GM21825 (cell line): ENCODE results near the gene PARP15.
A peak's percentile ranks its signal among the peaks of the same experiment; 100 is the strongest.
"Not testable (repeated sequence)": the region's sequence is repeated elsewhere in the genome, so short reads cannot be mapped to it uniquely, and the experiment has no call there.

Source experiments
- ATAC-seq: cut with Tn5 transposase; IDR thresholded peaks from one replicate; pipeline ENCODE4 v1.9.1; 2021; ENCODE audit warnings: mild to moderate bottlenecking, moderate library complexity; ENCODE audit not compliant: unreplicated experiment

PARP15 gene

DNA sequence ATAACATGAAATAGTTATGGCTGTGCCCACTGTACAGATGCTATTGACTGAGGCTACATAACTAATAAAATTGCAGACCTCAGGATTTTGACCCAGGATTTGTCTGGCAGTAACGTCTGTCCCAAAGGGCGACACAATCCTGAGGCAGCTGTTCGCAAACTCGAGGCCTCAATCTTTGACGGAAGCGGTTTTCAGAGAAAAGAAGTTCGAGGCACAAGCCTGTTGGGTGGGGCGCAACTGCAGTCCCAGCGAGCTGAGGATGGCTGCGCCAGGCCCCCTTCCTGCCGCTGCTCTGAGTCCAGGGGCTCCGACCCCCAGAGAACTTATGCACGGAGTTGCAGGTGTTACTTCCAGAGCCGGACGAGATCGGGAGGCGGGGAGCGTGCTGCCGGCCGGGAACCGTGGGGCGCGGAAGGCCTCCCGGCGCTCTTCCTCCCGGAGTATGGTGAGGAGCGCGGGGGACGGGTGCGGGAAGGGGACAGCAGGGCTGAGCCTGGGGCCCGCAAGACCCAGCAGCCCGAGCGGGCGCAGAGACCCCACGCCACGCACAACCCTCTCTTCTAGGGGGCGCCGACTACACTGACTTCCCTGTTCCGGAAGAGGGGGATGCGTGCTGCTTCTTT, at the start of gene PARP15:
TSS of gene PARP15 (plus strand) at position 242 of the 623 bp plus-strand sequence. CDS start at position 260, 18 bp downstream.
- no peak for ATAC-seq

DNA sequence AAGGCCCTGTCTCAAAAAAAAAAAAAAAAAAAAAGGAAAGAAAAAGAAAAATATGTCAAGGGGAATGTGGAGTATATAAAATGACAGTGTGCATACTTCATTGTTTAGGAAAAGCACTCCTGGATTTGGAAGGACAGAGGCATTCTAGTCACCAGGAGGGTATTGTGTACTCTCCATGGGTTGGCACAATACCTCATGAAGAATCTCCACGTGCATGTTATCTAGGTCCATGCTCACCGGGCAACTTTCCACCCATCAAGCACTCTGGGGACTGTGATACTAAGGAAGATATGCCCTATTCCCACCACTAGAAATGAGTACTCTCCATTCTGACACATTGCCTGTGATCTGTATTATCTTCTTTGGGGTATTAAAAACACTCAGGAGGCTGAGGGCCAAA, 47.3 kb upstream of the PARP15 start:
- ATAC-seq = no peak

DNA sequence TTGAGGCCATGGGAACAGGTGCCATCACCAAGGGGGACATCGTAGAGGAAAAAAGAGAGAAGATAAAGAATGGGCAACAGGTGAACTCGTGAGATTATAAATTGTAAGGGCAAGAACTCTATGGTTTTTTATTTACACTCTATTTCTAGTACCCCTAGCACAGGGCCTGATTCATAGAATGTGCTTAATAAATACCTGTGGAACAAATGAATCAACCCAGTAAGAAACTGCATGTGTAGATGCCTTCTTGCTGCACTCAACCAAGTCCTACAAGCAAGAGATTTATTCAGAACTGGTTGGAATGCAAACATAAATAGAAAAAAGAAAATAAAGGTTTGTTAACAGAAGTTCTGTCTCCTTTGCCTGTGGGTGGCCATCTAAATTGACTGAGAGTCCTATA, 44.0 kb upstream of the PARP15 start:
- ATAC-seq = no peak

DNA sequence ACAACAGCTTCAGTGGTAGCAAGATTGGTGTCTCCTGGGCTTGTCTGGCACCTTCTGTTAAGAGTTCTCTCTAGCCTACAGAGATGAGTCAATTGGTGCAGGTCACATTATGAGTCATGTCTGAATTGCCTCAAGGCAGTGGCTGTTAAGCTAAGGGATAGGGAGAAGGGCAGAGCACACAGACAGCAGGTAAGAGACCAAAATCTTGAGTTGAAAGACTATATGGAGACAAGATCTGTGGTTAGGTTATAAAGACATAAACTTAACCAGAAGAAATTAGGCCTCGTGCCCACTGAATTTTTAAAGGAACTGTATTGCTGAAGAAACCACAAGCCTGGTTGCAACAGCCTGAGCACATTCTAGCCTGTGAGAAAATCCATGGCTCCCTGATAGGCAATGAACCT, 43.5 kb upstream of the PARP15 start:
- peak; percentile 98 for ATAC-seq

DNA sequence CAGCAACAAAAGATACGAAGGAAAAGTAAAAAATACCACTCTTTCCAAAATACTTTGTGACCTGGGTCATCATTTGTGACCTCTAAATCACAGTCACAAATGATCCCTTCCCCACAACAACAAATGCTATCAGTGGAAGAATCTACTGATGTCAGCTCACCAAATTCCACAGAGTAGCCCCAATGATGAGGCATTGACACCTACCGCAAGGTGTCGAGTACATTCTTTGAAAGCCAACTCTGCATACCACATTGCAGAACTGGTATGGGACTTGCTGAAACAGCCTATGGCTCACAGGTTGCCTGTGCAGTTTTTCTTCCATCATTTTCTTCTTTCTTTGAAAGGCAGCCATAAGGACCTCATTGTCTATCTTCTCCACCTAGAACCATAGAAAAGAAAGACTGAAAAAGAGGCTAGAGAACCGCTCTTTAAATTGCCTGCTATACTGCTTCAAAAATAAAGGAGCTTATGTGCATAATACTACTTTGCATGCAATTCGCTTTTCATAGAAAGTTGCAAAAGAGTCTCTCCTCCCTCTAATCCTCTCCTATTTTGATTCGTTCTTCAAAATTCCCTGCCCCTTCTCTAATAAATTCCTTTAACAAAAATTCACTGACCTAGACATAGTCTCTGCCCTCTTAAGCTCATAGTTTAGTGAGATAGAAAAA, 41.4 kb upstream of the PARP15 start:
- ATAC-seq = no peak

DNA sequence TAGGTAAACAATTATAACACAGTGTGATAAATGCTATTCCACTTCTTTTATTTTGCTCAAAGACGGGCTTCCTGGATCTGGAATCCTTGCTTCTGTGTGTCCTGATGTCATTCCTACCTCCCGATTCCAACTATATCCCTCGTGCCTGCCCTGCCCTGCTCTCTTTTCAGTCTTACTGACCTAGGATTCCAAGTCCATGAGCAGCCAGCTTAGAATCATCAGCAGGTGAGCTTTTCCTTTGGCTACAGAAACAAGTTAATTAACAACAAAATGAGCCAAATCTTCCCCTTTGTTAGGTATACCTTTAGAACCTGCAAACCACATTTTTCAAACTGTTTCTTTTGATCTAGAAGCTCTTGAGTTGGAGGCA, 40.8 kb upstream of the PARP15 start:
- no peak for ATAC-seq

DNA sequence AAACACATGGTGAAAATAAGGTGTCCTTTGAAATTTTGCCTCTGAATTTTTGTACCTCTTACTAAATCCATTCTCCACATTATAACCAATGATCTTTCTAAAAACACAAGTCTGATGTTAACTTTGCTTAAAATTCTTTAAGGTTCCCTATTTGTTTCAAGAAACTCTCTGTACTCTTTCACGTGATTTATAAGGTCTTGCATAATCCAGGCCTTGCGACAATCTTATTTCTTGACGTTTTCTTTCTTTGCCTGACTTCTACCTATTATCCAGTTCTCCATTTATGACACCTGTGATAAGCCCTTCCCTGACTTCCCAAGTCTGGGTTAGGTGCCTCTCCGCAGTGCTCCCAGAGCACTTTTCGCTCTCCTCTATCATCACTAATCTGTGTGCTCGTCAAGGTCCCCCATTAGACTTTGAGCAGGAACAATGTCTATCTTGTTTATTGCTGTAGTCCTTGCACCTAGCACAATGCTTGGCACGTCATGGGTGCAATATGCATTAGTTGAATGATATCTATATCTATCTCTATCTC, 38.4 kb upstream of the PARP15 start:
- no peak for ATAC-seq

DNA sequence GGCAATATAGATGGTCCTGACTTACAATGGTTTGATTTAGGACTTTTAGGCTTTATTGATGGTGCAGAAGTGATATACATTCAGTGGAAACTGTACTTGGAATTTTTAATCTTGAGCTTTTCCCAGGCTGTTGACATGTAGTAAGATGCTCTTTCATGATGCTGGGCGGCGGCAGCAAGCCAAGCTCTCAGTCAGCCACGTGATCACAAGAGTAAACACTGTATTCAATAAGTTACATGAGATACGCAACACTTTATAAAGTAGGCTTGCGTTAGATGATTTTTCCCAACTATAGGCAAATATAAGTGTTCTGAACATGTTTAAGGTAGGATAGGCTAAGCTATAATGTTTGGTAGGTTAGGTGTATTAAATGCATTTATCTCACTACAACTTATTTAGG, 31.3 kb upstream of the PARP15 start:
- no peak for ATAC-seq

DNA sequence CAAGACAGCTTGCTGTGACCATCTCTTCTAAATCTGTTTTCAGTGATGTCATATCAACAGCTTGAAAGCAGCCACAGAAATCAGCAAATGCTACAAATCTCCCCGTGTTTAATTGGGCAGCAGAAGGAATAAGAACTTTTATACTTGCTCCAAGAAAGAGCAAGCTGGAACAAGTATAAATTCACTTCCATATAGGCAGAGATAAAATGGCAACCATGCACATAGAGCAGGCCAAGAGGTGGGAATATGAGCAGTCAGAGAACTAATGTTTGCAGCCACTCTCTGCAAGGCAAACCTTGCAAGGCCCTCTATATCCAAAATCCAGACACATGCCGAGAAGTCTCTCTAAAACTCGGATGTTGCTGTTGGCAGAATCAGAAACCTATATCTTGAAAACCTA, 29.4 kb upstream of the PARP15 start:
- no peak for ATAC-seq

DNA sequence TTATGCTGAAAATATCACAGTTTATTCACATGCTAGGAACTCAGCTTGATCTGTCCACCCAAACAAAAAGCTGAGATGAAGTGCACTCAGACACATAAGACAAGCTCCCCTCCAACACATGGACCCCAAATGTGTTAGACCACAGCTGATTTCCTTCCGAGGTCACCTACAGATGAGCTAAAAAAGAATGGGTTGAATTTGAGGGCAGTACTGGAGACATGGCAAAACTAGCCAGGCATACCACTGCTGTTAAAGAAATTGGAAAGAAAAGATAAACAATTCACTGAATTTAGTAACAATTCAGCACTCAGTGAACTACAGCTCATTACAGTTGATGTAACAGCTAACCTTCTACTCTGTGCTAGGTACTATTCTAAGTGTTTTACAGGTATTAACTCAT, 28.8 kb upstream of the PARP15 start:
- ATAC-seq = no peak

DNA sequence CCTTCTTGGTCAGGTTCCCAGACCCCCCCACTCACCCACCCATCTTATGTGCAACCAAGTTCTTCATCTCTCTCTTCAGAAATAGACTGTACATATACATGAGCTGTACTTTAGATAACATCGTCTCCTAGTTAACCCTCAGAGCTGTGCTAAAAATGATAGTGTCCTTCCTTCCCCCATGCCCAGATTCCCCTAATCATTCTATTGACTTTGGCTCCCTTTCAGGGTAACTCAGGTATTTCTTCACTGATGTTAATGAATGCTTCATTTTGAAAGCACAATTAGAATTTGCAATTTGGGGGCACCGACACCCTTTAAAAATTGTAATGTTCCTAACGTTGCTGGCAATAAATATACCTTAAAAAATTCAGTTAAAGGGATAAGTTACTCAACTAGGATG, 24.3 kb upstream of the PARP15 start:
- ATAC-seq = no peak

DNA sequence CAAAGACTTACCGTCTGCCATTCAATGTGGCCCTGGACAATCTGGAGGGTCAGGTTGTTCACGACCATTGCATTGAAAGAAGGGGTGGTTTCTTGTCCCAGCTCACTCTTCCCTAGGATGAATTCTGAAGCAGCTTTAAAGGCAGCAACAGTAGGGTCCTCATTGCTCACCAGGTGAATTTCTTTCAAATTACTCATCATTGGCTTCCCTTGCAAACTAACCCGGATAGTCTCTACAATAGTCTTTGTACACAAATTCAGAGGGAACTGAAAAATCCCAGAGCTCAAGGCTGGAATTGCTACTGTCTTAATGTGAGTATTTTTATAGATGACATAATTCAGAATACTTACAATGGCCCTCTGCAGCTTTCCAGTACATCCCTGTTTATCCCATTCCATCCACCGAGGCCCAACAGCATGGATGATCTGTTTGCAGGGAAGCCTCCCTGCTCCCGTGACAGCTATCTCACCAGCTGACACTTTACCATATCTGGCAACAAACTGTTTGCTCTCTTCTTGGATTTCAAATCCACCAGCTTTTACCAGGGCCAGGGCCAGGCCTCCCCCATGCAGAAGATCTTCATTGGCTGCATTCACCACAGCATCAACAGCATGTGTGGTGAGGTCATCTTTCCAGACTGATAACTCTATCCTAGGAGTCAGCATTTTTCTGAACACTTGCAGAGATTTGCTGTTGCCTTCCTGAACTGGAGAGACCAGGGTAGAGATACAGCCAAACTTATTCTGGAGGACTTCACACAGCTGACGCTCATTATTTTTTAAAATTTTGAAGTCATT, 22.0 kb upstream of the PARP15 start:
- no peak for ATAC-seq

DNA sequence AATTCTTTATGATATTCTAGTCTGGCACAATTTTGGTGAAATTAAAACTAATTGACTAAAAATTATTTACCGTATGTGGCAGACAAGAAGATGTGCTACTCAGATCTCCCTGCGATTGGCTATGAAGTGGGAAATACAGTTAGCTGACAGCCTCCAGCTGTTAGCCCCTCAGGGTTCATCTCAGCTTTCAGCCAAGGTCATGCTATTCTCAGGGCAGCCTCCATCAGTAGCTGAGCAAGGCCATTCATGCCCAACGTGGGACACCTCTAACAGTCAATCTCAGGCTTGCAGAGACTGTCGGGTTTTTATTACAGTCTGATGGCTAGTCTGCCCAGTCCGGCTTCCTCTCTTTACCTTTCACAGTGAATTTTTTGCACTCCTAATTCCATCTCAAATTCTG, 20.1 kb upstream of the PARP15 start:
- ATAC-seq = no peak

DNA sequence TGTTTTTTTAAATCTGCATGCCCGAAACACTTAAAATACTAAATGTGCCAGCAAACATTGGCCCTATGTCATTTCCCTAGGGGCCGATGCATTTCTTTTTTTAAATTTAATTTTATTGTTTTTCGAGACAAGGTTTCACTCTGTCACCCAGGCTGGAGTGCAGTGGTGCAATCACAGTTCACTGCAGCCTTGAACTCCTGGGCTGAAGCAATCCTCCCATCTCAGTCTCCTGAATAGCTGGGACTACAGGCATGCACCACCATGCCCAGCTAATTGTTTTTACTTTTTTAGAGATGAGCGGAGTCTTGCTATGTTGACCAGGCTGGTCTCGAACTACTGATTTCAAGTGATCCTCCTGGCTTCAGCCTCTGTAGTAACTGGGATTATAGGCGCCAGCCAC, 18.8 kb upstream of the PARP15 start:
- no peak for ATAC-seq

DNA sequence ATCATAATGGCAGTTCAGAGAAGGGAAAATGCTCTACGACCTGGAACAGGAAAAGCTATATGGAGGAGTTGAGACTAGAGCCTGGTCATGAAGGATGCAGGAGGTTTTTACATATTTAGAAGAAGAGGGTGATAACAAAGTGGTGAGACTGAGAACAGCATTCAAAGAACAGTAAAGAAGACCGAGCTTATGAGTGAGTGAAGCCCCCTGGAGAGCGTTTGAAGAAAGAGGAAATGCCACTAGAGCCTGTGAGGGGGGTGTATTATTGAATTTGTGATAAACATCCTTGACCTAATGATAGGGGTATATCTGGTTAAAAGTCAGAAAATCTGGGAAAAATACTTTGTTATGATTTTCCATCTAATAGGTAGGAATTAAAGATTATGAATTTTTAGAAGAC, 17.5 kb upstream of the PARP15 start:
- ATAC-seq = no peak

DNA sequence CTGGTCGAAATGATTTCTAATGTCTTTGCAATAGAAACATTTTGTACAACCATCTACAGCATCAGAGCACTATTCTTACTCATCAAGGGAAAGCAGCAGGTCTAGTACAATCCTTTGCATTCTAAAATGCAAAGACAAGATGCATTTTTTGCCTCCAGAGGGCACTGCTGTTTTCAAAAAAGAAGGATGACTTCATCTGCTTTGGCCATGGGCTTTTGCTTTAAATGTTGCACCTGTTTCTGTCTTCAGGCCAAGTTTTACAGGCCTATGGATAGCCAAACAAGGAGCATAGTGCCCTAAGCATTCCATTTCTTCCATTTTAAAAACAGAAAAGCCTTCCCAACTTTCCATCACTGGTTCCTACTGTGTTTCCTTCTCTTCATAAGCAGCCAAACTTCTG, 16.8 kb upstream of the PARP15 start:
- no peak for ATAC-seq

DNA sequence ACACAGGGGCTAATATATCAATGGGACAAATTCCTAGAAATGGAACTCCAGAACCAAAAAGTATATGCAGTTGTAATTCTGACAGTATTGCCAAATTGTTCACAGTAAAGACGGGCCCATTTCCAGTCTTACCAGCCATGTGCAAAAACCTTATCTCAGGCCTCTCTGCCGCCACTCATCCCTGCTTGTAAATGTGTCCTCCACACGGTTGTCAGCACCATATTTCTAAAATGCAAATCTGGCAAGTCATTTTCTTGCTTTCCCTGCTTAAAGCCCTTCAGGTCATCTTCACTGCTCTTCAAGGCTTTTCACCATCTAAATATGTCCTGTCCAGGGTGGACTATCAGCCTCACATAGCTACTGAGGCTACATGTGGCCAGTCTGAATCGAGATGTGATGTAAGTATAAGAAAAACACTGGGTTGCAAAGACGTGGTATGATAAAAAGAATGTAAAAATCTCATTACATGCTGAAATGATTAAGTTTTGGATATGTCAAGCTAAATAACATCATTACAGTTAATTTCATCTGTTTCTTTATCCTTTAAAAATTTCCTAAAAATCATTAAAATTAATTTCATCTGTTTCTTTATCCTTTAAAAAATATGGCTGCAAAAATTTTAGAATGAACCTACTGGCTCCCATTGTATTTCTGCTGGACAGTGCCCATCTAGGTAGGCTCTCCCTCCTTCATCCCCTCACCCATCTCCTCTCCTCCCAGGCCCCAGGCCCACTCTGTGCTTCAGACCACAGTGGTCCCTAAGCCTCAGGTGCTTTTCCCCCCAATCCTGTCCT, 14.3 kb upstream of the PARP15 start:
- ATAC-seq = no peak

DNA sequence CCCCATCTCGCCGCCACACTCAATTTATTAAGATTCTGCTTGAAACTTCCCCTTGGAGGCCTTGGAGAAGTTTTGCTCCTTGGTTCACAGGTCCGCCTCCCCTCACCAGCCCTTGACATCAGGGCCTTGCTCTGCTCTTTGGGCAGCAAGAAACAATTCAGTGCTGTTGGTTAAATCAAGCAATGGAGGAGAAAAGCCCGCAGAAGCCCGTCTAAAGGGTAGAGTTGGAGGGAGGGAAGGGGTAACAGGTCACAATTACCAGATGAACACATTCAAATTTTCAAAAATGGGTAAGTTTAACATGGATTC, 13.8 kb upstream of the PARP15 start:
- ATAC-seq = no peak

DNA sequence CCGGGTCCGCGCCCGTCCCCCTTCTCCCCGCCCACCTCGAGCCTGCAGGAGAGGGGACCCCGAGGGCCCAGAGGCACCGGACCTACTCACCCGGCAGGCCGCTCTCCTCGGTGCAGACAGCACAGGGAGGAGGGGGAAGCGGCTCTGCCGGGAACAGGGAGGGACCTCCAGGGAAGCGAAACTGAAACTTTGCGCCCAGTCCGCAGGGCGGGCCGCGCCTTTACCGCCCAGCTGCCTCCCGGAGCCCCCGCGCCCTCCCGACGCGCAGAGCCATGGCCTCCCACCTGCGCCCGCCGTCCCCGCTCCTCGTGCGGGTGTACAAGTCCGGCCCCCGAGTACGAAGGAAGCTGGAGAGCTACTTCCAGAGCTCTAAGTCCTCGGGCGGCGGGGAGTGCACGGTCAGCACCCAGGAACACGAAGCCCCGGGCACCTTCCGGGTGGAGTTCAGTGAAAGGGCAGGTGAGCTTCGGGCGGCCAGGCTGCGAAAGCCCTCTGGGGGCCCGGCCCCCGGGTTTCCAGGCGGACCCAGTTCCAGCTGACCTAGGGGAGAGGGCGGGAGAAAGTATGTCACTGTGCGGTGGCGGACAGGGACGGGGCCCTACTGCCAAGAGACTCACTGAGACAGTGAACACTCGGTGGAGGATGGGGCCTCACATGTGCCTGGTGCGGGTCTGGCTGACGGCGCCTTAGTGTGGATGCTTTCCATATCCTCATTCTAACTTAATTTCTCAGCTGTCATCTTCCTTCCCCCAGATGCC, 13.1 kb upstream of the PARP15 start, which contains the start of the genes DTX3L and PARP9:
TSS of gene DTX3L (plus strand) at position 184 of the 758 bp plus-strand sequence. CDS start at position 273, 89 bp downstream.
TSS of gene PARP9 (minus strand) at position 146 of the 758 bp plus-strand sequence. CDS start 4,680 bp downstream, outside the sequence.
- ATAC-seq = peak; percentile 55

DNA sequence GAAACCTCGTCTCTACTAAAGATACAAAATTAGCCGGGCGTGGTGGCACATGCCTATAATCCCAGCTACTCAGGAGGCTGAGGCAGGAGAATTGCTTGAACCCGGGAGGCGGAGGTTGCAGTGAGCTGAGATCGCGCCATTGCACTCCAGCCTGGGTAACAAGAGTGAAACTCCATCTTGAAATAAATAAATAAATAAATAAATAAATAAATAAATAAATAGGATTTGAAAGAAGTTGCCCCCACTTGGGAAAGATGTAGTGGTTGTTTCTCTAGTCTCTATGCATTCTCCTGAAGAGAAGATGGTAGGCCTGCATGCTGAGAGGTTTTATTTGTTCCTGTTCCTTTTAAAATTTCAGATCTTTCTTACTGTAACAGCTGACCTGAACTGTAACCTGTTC, 9.3 kb upstream of the PARP15 start:
- ATAC-seq = not testable (repeated sequence)
